Measurements from ENCODE around the gene CNTN1.

CNTN1 gene

GRCh38 chr12:40770781-40771180 is 78.5 kb downstream of the CNTN1 start:
- DNase-seq (ENCODE audit: low spot score), result no peak

- no peak for DNase-seq (ENCODE audit: low spot score)
Observed at GRCh38 chr12:40775661-40776060, 83.4 kb downstream of the CNTN1 start.

GRCh38 chr12:40784102-40784501 is 91.9 kb downstream of the CNTN1 start:
- no peak for DNase-seq (ENCODE audit: low spot score)

- no peak for DNase-seq (ENCODE audit: low spot score)
Observed at GRCh38 chr12:40788276-40788675, 96.0 kb downstream of the CNTN1 start.

- DNase-seq (ENCODE audit: low spot score), result no peak
Observed at GRCh38 chr12:40792792-40793386, 100.7 kb downstream of the CNTN1 start.

- no peak for DNase-seq (ENCODE audit: low spot score)
Observed at GRCh38 chr12:40793471-40793870, 101.2 kb downstream of the CNTN1 start.

- no peak for DNase-seq (ENCODE audit: low spot score)
Observed at GRCh38 chr12:40794087-40794486, 101.8 kb downstream of the CNTN1 start.

- no peak for DNase-seq (ENCODE audit: low spot score)
Observed at GRCh38 chr12:40801082-40801481, 108.8 kb downstream of the CNTN1 start.

GRCh38 chr12:40801861-40802260 is 109.6 kb downstream of the CNTN1 start:
- no peak for DNase-seq (ENCODE audit: low spot score)

- DNase-seq (ENCODE audit: low spot score), result no peak
Observed at GRCh38 chr12:40802656-40803055, 110.4 kb downstream of the CNTN1 start.

- DNase-seq (ENCODE audit: low spot score), result no peak
Observed at GRCh38 chr12:40819436-40820108, 127.3 kb downstream of the CNTN1 start.

- no peak for DNase-seq (ENCODE audit: low spot score)
Observed at GRCh38 chr12:40820794-40821484, 128.7 kb downstream of the CNTN1 start.

GRCh38 chr12:40825156-40825555 is 132.9 kb downstream of the CNTN1 start:
- no peak for DNase-seq (ENCODE audit: low spot score)

- DNase-seq (ENCODE audit: low spot score), result no peak
Observed at GRCh38 chr12:40827683-40828592, 135.7 kb downstream of the CNTN1 start.

GRCh38 chr12:40828593-40828990 is 136.4 kb downstream of the CNTN1 start:
- no peak for DNase-seq (ENCODE audit: low spot score)

GRCh38 chr12:40829738-40830144 is 137.5 kb downstream of the CNTN1 start:
- no peak for DNase-seq (ENCODE audit: low spot score)

- no peak for DNase-seq (ENCODE audit: low spot score)
Observed at GRCh38 chr12:40831916-40832315, 139.7 kb downstream of the CNTN1 start.

- no peak for DNase-seq (ENCODE audit: low spot score)
Observed at GRCh38 chr12:40832668-40833067, 140.4 kb downstream of the CNTN1 start.

- no peak for DNase-seq (ENCODE audit: low spot score)
Observed at GRCh38 chr12:40833818-40834217, 141.6 kb downstream of the CNTN1 start.

GRCh38 chr12:40834321-40834720 is 142.1 kb downstream of the CNTN1 start:
- DNase-seq (ENCODE audit: low spot score), result no peak

GRCh38 chr12:40837891-40838429 is 145.7 kb downstream of the CNTN1 start:
- DNase-seq (ENCODE audit: low spot score), result no peak

GRCh38 chr12:40843495-40843894 is 151.3 kb downstream of the CNTN1 start:
- no peak for DNase-seq (ENCODE audit: low spot score)
